CD1c-positive myeloid dendritic cell (primary cell): ENCODE results near the gene KRT4.
"Not testable (repeated sequence)": the region's sequence is repeated elsewhere in the genome, so short reads cannot be mapped to it uniquely, and the experiment has no call there.

Experiments
- DNase-seq: peaks from one replicate; pipeline ENCODE4 v3.0.0-alpha.2; 2016; ENCODE audit errors: extremely low spot score

The KRT4 gene

GRCh38 chr12:52807544-52808470 is 6.1 kb downstream of the KRT4 start:
- no peak for DNase-seq

GRCh38 chr12:52806821-52807543 is 6.9 kb downstream of the KRT4 start:
- no peak for DNase-seq

DNA sequence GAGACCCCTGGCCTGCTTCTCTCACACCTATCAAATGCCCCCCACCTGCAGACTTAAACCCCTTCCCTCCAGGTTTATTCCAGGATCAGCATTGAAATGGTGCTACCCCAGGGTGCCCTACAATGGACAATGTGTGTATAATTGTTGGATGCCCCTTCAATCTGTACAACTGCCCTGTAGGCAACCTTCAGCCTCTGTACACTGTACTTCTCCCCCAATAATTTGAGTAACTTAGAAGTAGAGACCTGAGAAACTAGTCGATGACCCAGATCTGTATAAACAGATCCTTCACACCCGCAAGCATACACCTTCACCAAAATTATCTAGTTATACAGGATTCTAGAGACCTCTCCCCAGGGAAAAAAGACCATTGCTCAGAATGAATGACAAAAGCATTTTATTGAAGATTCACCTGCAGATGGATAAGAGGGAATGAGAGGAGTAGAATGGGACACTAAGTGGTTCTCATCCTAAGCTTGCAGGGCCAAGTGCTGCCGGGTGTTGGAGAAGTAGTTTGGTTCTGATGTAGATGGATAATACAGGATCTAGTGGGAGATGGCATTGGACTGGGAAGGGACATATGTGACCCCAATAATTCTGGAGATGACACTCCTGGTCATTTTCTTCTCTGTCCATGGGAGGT is 7.6 kb downstream of the KRT4 start:
- no peak for DNase-seq

DNA sequence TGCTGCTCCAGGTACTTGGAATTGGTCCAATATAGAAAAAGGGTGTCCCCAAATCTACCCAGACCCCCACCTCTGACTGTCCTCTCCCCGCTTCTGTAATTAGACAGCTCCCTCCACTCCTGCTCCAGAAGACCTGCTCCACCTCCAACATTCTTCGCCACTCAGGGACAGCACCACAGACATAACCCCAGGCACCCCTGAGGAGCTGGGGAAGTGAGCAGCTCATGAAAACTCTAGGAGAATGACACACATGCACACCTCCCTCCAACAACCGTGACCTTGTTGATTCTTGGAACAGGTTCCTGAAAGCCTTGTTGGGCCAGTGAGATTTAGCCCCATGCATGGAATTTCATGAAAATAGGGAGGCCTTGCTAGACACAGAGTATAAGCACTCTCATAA is 8.2 kb downstream of the KRT4 start:
- DNase-seq: no peak

DNA sequence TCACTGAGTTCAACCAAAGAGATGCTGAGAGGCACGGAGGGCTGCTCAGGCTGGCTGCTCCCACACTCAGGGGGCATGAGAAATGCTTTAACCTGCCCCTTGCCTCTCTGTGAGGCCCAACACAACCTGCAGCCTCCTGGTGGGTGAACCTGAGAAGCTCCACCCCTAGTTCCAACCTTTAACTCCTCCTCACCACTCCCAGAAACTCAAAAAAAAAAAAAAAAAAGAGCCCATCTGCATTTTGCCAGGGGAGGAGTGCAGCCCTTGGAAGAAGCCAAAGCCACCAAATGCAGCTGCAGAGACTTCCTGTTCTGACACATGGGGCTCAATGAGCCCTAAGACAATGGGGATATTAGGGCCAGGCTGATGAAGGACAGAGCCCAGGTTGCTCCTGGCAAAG is 8.9 kb downstream of the KRT4 start:
- no peak for DNase-seq

- no peak for DNase-seq
Observed at GRCh38 chr12:52802442-52802841, 11.5 kb downstream of the KRT4 start.

DNA sequence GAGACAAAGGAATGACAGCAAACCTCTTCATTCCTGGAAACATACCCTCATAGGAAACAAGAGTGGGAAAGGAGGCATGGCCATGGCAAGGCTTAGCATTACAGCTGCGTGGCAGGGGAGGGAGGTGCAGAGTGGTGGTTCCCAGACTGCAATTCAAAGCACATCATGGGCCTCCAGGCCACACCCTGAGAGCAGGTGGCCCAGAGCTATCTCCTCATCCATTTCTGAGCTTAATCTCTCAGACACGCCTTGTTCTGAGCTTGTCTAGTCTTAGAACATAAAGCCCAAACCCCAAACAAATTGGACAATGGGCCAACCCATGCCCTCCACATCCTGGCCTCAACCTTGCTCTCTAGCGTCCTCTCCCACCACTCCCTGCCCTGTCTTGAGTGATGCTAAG is 12.1 kb downstream of the KRT4 start:
- no peak for DNase-seq

DNA sequence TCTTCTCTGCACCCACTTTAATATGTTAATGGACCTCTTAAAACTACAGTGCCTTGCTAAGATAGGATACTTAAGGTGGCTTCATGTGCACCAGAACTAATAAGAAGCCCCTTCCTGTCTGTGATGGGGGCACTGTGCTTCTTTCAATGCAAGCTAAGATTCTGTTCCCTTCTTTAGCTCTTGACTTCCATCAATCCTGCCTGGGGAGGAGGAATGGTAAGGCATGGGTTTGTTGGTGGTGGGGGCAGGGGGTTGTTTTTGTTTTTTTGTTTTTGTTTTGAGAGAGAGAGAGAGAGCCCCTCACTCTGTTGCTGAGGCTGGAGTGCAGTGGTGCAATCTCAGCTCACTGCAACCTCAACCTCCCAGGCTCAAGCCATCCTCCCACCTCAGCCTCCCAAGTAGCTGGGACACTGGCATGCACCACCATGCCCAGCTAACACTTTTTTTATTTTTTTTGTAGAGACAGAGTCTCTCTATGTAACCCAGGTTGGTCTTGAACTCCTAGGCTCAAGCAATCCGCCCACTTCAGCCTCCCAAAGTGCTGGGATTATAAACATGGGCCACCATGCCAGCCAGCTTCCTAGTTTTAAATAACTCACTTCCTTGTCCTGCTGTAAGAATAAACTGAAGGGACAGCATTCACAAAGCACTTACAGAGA is 13.5 kb downstream of the KRT4 start:
- no peak for DNase-seq

DNA sequence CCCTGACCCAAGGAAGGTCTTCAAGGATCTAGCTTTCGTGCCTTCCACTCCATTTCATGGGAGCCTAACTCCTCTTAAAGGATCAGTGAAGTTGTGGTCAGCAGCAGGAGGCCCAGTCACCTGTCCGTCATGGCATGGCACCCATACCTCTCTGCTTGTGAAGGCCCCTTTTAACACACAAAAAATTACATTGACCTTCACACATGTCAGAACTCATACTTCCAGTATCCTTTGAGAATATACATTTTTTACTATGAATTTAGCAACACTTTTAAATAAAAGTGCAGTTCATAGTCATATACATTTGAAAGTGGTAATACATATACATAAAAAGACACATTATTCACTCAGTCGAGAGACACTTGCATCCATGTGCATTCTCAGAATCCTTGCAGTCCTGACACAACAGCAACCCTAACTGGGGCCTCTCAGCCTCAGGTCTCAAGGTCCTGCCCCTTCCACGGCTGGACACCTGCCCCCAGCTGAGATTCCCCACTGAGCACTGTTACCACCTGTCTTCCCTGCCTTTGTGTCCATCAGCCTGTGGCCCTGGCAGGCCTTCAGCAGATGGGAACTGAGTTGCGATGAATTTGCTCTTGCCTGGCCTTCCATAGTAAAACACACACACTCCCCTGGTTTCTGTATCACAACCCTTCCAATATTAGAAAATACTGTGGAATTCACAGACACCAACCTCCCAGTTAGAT is 14.3 kb downstream of the KRT4 start:
- no peak for DNase-seq

DNA sequence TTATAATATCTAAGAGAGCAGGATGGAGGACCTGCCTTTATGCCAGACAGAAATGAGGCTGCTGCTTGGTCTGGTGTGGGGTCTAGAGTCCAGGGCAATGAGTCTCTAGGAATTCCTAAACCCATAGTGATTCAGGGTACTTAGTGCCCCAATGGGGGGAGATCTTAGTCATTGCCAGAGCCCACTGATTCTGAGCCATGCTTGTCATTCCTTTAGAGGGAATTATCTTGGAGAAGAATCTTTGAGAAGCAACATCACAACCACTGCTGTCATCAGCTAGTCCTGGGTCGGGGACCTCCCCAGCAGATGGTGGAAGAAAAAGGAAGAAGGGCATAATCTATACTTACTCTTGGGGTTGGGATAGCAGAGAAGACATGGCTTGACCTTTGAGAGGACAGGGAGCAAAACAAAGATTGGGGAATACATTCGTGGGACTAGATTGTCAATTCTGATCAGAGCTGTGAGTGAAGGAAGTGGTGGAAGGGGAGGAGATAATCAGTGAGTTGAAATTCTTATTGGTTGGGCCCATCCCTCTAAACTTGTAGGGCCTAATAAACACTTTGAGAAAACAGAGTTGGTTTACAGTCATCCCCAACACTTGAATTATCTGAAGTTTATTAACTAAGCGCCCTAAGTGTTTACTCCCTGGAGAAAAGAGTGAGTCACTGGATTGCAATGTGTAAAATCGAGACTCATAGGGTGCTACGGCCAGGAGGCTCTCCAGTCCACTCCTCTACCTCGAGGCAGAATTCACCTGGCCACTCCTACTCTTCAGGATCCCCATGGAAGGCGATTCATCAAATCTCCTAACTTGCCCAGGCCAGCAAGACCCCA is 15.0 kb downstream of the KRT4 start:
- no peak for DNase-seq

DNA sequence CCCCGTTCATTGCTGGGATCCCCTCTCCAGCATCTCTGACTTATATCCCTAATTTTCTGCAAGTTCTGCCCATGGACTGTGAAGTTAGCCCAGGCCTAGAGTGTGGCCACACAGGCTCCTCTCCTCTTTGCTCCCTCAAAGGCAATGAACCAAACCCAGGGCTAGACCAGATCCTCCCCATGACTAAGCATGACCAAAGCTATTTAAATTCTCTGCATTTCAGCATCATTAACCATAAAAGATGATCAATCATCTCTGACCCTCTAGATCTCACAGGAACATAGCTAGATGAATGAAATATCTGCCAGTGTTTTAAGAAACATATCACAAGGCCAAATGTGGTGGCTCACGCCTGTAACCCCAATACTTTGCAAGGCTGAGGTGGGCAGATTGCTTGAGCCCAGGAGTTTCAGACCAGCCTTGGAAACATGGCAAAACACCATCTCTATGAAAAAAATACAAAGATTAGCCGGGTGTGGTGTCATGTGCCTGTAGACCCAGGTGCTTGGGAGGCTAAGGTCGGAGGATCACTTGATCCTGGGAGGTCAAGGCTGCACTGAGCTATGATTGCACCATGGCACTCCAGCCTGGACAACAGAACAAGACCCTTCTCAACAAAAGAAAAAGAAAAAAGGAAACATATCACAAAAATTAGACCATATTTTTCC is 15.8 kb downstream of the KRT4 start:
- DNase-seq: no peak

- no peak for DNase-seq
Observed at GRCh38 chr12:52797529-52797894, 16.4 kb downstream of the KRT4 start.

DNA sequence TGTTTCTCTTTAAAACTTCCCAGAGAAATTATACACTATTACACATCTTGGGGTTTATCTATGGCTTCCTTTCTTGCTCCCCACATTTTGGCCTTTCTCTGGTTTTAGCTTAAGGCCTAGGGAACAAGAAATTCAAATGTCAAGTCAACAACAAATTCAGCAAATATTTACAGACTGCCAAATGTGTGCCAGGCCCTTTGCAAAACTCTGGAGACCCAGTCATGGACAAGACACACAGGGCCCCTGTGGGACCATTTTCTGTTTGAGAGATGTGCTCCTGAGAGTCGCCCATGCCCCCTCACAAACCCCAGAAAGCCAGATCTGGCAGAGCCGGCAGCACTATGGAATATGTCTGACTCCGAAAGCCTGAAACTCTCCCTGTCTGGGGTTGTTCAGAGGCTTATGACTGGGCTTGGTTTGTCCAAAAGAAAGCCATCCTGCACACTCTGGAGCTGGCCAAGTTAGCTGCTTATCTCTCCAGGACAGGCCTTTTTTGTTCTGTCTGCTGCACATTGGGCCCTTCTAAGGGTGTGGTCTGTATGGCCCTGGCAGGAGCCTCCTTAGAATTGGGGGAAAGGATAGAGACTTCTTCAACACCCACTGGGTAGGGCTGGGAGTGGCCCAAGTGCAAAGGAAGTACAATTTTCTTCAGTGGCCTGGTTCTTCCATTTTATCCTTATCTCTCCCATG is 16.9 kb downstream of the KRT4 start:
- DNase-seq: no peak

GRCh38 chr12:52796429-52796794 is 17.5 kb downstream of the KRT4 start:
- DNase-seq: no peak

GRCh38 chr12:52795694-52796428 is 18.1 kb downstream of the KRT4 start, which contains the start of gene KRT3:
Gene KRT3 (minus strand): TSS chr12:52796117. CDS start chr12:52796042, 75 bp downstream.
- DNase-seq: no peak

GRCh38 chr12:52795332-52795674 is 18.6 kb downstream of the KRT4 start:
- DNase-seq: not testable (repeated sequence)

DNA sequence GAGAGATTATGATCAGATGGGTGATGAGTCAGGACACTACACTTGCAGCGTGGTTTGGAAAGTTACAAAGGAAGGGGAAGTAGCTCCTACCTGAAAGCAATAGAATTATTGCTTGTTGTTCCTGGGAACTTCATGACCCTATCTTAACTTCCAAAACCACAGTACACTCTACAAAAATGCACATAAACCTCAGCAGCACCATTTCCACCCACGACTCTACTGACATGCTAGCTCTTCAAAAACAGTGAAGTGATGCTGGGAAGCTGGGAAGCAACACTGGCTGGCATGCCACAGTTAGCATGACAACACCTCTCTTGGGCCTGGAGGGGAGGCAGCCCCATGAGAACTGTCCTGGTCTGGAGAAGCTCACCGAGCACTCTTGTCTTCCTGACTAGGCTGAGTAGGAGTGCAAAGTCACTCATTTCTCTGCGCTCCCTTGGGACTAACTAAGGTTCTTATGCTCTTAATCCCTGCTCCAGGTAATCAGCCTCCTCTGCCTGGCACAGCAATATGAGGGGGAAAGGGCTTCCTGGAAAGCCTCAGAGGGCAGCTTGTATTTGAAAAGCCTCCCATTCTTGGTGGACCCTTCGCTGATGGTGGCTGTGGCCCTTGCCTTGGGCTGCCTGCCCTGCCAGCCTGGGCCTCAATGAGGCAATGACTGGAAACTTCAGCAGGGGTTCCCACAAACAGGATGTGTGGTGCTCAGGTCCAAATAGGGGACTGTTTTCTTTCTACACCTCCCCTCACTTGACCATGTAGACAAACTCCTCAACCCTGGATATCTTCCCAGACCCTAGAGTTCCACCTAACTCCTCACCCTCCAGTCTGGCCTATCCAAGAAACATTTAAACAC is 19.2 kb downstream of the KRT4 start:
- DNase-seq: peak; percentile 35
